IPS DF 6.9 (cell line): ENCODE measurements around the gene ZNF74.
"Not testable (repeated sequence)": the region's sequence is repeated elsewhere in the genome, so short reads cannot be mapped to it uniquely, and the experiment has no call there.

Source experiments
- DNase-seq: peaks from one replicate; pipeline ENCODE4 v3.0.0-alpha.2; 2013; ENCODE audit warnings: low read depth, low spot score
- H3K27ac ChIP-seq: one replicate; pipeline ENCODE4 v1.5.1; 2013; ENCODE audit warnings: low read length, control low read depth
- H3K27me3 ChIP-seq: 2 replicates; pipeline ENCODE4 v1.6.1; 2013; ENCODE audit warnings: mild to moderate bottlenecking, low read length; ENCODE audit not compliant: control insufficient read depth, insufficient read depth
- H3K36me3 ChIP-seq: 2 replicates; pipeline ENCODE4 v1.6.1; 2013; ENCODE audit warnings: low read length; ENCODE audit not compliant: control insufficient read depth, insufficient read depth
- H3K4me1 ChIP-seq: 2 replicates; pipeline ENCODE4 v1.6.1; 2013; ENCODE audit warnings: low read length; ENCODE audit not compliant: control insufficient read depth, insufficient read depth
- H3K4me3 ChIP-seq: 2 replicates; pipeline ENCODE4 v1.5.1; 2013; ENCODE audit warnings: mild to moderate bottlenecking, low read length
- H3K9me3 ChIP-seq: 2 replicates; pipeline ENCODE4 v1.6.1; 2013; ENCODE audit warnings: low read length, inconsistent platforms; ENCODE audit not compliant: control insufficient read depth, insufficient read depth
- WGBS: extraction: QIAGEN DNeasy Blood & Tissue Kit; methylation state at CpG from one replicate; pipeline ENCODE4 v1.1.7; 2013; ENCODE audit warnings: mixed read lengths, missing lambda C conversion rate; ENCODE audit not compliant: insufficient read length, insufficient coverage; 5-methylcytosine and 5-hydroxymethylcytosine counted together

Gene ZNF74

DNA sequence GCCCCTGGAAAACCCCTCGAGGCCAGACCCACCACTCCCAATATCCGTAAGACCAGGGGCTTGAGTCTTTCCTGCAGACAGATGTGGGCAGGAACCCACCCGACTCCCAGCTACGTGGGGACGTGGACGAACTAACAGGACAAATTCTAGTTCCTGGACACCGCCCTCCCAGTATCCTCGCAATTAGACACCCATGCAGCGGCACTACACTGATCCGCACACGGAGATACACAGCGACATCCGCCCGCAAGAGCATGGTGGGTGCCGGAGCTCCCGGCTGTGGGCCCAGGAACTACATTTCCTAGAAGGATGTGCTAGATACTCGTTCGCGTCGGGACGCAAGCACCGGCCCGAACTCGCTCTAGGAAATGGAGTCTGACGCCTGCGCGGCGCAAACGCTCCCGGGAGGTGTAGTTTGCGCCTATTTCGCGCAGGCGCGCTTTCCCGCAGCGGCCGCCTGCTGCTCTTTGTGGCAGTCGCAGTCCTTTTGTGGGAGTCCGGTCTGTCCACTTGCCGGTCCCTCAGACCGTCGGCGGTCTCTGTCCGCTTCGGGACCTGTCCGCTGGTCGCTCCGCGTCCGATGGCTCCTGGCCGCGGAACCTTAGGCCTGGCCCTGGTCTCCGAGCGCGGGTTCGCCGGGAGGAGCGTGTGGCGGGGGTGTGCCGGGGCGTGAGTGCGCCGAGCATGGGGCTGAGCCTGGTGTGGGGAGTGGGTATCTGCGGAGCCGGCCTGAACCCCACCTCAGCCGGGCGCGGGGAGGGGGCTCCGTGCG lies at the start of gene ZNF74:
ZNF74 (plus strand) TSS at position 447 of the 772 bp plus-strand sequence. CDS start 478 bp downstream, outside the sequence.
- Histone ChIP-seq H3K36me3 (no peaks in the 10 kb centered on the region), H3K9me3 (no peaks in the 10 kb centered on the region), H3K27me3 (no peaks in the 10 kb centered on the region), H3K4me3 (peak within 1 kb of the TSS; percentile 68), H3K4me1 (no peaks in the 10 kb centered on the region; the same call in 1 of the 2 replicates), H3K27ac (no peak within 1 kb of the TSS)
- peak; percentile 91 for DNase-seq
- WGBS = no CpG with 5 or more reads among the region's 71 CpGs

DNA sequence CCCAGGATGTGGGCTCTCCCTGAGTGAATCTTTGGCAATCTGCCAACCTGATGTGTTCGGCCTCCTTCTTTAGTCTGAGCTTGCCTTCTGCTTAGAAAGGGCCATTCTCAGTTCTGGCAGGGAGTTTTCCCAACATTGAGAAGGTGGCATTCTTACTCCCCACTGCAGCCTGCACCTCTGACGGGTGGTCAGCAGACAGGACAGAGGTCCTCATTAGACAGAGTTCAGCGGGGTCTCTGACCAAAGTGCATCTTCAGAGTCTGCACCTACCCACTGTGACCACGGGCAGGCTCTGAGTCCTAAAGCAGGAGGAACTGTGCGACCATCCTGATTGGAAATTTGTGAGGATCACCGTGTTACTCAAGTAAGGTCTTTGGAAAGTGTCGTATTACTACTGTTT lies 47.4 kb upstream of the ZNF74 start:
- not testable (repeated sequence) for H3K4me3 ChIP-seq, H3K4me1 ChIP-seq, H3K9me3 ChIP-seq, H3K36me3 ChIP-seq, H3K27ac ChIP-seq, H3K27me3 ChIP-seq, DNase-seq
- no CpG with 5 or more reads among the region's 7 CpGs for WGBS

DNA sequence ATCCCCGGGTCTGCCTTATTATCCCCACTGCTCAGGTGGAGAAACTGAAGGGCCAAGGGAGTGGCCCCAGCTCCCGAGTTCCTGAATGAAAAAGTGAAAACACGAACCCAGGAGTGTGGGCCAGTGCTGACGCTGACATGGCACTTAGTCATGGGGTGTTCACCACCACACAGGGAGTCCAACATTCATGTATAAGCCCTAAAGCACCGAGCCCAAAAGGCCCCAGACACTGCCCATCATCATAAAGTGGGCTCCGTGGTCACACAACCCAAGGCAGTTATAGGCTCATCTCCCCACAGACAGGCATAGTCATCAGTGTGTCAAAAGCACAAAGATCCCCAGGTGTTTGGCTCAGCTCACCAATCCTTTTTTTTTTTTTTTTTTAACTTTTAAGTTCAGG lies 41.4 kb upstream of the ZNF74 start:
- no CpG with 5 or more reads among the region's 6 CpGs for WGBS
- not testable (repeated sequence) for DNase-seq, H3K4me1 ChIP-seq, H3K36me3 ChIP-seq, H3K9me3 ChIP-seq, H3K4me3 ChIP-seq, H3K27ac ChIP-seq, H3K27me3 ChIP-seq

DNA sequence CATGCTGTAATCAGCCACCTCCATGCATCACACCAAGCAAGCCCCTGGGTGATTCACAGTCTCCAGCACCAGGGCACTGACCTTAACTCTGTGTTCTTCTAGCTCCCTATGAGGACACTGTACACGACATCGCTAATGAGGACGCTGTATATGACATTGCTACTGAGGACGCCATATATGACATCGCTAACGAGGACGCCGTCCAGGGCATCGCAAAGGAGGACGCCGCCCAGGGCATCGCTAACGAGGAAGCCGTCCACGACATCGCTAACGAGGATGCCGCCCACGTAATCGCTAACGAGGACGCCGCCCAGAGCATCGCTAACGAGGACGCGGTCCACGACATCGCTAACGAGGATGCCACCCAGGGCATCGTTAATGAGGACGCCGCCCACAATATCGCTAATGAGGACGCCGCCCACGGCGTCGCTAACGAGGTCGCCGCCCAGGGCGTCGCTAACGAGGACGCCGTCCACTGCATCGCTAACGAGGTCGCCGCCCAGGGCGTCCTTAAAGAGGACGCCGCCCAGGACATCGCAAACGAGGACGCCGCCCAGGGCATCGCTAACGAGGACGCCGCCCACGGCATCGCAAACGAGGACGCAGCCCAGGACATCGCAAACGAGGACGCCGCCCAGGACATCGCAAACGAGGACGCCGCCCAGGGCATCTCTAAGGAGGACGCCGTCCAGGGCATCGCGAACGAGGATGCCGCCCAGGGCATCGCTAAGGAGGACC lies 39.5 kb upstream of the ZNF74 start:
- H3K4me1 ChIP-seq = no peaks in the 10 kb centered on the region; the same call in 1 of the 2 replicates
- no peak overlapping the region for H3K27ac ChIP-seq
- H3K9me3 ChIP-seq = no peaks in the 10 kb centered on the region
- no CpG with 5 or more reads among the region's 81 CpGs for WGBS
- DNase-seq = no peak
- H3K4me3 ChIP-seq = no peak overlapping the region
- no peaks in the 10 kb centered on the region for H3K36me3 ChIP-seq
- H3K27me3 ChIP-seq = no peaks in the 10 kb centered on the region

DNA sequence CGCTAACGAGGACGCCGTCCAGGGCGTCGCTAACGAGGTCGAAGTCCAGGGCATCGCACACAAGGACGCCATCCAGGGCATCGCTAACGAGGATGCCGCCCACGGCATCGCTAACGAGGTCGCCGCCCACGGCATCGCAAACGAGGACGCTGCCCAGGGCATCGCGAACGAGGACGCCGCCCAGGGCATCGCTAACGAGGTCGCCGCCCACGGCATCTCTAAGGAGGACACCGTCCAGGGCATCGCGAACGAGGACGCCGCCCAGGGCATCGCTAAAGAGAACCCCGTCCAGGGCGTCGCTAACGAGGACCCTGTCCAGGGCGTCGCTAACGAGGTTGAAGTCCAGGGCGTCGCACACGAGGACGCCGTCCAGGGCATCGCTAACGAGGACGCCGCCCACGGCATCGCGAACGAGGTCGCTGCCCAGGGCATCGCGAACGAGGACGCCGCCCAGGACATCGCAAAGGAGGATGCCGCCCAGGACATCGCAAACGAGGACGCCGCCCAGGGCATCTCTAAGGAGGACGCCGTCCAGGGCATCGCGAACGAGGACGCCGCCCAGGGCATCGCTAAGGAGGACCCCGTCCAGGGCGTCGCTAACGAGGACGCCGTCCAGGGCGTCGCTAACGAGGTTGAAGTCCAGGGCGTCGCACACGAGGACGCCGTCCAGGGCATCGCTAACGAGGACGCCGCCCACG lies 37.9 kb upstream of the ZNF74 start:
- H3K27ac ChIP-seq, DNase-seq, H3K4me3 ChIP-seq, H3K27me3 ChIP-seq, H3K9me3 ChIP-seq, H3K4me1 ChIP-seq, H3K36me3 ChIP-seq: not testable (repeated sequence)
- WGBS = no CpG with 5 or more reads among the region's 98 CpGs

DNA sequence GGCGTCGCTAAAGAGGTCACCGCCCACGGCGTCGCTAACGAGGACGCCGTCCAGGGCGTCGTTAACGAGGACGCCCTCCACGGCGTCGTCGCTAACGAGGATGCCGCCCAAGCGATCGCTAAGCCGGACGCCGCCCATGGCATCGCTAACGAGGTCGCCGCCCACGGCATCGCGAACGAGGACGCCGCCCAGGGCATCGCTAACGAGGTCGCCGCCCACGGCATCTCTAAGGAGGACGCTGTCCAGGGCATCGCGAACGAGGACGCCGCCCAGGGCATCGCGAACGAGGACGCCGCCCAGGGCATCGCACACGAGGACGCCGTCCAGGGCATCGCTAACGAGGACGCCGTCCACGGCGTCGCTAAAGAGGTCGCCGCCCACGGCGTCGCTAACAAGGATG lies 37.0 kb upstream of the ZNF74 start:
- not testable (repeated sequence) for H3K4me3 ChIP-seq, H3K36me3 ChIP-seq, H3K27me3 ChIP-seq, DNase-seq, H3K9me3 ChIP-seq, H3K27ac ChIP-seq, H3K4me1 ChIP-seq
- no CpG with 5 or more reads among the region's 66 CpGs for WGBS

DNA sequence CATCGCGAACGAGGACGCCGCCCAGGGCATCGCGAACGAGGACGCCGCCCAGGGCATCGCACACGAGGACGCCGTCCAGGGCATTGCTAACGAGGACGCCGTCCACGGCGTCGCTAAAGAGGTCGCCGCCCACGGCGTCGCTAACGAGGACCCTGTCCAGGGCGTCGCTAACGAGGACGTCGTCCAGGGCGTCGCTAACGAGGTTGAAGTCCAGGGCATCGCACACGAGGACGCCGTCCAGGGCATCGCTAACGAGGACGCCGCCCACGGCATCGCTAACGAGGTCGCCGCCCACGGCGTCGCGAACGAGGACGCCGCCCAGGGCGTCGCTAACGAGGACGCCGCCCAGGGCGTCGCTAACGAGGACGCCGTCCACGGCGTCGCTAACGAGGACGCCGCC lies 36.0 kb upstream of the ZNF74 start:
- not testable (repeated sequence) for H3K4me3 ChIP-seq, DNase-seq, H3K4me1 ChIP-seq, H3K9me3 ChIP-seq, H3K27me3 ChIP-seq, H3K36me3 ChIP-seq, H3K27ac ChIP-seq
- WGBS = no CpG with 5 or more reads among the region's 70 CpGs

DNA sequence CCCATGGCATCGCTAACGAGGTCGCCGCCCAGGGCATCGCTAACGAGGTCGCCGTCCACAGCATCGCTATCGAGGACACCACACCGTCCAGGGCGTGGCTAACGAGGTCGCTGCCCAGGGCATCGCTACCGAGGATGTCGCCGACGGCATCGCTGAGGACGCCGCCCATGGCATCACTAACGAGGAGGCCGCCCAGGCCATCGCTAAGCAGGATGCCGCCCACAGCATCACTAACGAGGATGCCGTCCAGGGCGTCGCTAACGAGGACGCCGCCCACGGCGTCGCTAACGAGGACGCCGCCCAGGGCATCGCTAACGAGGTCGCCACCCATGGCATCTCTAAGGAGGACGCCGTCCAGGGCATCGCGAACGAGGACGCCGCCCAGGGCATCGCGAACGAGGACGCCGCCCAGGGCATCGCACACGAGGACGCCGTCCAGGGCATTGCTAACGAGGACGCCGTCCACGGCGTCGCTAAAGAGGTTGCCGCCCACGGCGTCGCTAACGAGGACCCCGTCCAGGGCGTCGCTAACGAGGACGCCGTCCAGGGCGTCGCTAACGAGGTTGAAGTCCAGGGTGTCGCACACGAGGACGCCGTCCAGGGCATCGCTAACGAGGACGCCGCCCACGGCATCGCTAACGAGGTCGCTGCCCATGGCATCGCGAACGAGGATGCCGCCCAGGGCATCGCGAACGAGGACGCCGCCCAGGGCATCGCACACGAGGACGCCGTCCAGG lies 35.3 kb upstream of the ZNF74 start:
- H3K27ac ChIP-seq, H3K4me1 ChIP-seq, H3K36me3 ChIP-seq, H3K4me3 ChIP-seq, H3K27me3 ChIP-seq, H3K9me3 ChIP-seq, DNase-seq: not testable (repeated sequence)
- WGBS = no CpG with 5 or more reads among the region's 103 CpGs

DNA sequence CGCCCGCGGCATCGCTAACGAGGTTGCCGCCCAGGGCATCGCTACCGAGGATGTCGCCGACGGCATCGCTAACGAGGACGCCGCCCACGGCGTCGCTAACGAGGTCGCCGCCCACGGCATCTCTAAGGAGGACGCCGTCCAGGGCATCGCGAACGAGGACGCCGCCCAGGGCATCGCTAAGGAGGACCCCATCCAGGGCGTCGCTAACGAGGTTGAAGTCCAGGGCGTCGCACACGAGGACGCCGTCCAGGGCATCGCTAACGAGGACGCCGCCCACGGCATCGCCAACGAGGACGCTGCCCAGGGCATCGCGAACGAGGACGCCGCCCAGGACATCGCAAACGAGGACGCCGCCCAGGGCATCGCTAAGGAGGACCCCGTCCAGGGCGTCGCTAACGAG lies 33.7 kb upstream of the ZNF74 start:
- H3K36me3 ChIP-seq, DNase-seq, H3K4me1 ChIP-seq, H3K27ac ChIP-seq, H3K27me3 ChIP-seq, H3K4me3 ChIP-seq, H3K9me3 ChIP-seq: not testable (repeated sequence)
- WGBS = no CpG with 5 or more reads among the region's 60 CpGs
